ENCODE results near the gene SUDS3.

DNA sequence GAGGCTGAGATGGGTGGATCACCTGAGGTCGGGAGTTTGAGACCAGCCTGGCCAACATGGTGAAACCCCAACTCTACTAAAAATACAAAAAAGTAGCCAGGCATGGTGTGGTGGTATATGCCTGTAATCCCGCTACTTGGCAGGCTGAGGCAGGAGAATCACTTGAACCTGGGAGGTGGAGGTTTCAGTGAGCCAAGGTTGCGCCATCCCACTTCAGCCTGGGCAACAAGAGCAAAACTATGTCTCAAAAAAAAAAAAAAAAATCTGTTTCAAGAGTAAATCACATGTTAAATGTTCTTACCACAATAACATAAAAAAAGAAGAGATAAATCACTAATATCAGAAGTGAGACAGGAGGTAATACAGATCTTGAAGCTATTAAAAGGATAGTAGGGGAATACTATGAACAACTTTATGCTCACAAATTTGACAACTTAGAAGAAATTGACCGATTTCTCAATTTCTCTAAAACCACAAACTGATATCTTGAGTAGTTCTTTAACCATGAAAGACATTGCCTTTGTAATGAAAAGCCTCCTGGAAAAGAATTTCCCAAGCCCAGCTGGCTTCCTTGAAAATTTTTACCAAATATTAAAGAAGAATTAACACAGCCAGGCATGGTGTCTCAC lies 41.3 kb upstream of the SUDS3 start:
- TF ChIP-seq CTCF (conservative IDR thresholded peaks at IDR 0.05) (no peak), EZH2 (IDR thresholded peaks at IDR 0.05; ENCODE audit: low read depth) (no peak)

All from PC-9 (cell line).